WERI-Rb-1 (cell line): Measurements from ENCODE around the gene DNAI2.
A peak's percentile ranks its signal among the peaks of the same experiment; 100 is the strongest.

Experiments used
- DNase-seq: peaks from one replicate; pipeline ENCODE4 v3.0.0-alpha.2; 2020
- H3K27ac ChIP-seq: fragments of 250-450 bp; sonication (Bioruptor Pico); 2 replicates; pipeline ENCODE4 v1.5.1; 2020; ENCODE audit warnings: mild to moderate bottlenecking, moderate library complexity
- H3K27me3 ChIP-seq: fragments of 250-450 bp; sonication (Bioruptor Pico); 2 replicates; pipeline ENCODE4 v1.5.1; 2021; ENCODE audit warnings: mild to moderate bottlenecking, low read depth, moderate library complexity; ENCODE audit not compliant: insufficient read depth, severe bottlenecking
- H3K36me3 ChIP-seq: fragments of 250-450 bp; sonication (Bioruptor Pico); 2 replicates; pipeline ENCODE4 v1.5.1; 2020; ENCODE audit warnings: mild to moderate bottlenecking, moderate library complexity
- H3K4me3 ChIP-seq: 2 replicates; pipeline ENCODE4 v1.5.1; 2011; ENCODE audit warnings: low read depth, mild to moderate bottlenecking, control low read depth, low read length
- H3K9me3 ChIP-seq: fragments of 250-450 bp; sonication (Bioruptor Pico); 2 replicates; pipeline ENCODE4 v1.5.1; 2021; ENCODE audit warnings: mild to moderate bottlenecking, moderate library complexity; ENCODE audit not compliant: severe bottlenecking
- TF ChIP-seq, protein P1 (sequence below): IDR thresholded peaks from 2 replicates; pipeline ENCODE4 v1.5.1; 2011; ENCODE audit warnings: low read depth, mild to moderate bottlenecking, control low read depth, inconsistent platforms, low read length

The DNAI2 gene

DNA sequence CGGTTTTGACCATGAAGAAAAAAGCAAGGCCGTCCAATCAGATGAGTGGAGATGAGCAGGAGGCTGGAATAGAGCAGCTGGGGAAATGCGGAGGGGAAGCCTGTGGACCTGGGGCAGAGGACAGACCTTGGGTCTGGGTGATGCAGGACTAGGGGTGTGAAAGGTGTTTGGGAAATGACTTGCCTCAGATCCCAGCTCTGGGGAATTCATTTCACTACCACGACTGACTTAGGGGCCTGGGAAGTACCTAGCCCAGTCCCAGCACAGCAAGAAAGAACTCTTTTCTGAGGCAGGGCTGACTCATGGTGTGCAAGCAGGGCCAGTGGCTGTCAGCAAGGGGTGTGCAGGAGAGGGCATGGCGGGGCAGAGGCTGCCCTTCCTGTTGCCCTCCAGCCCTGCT lies 14.8 kb downstream of the DNAI2 start:
- no peaks in the 10 kb centered on the region for H3K36me3 ChIP-seq
- peaks cover 4% of the 10 kb centered on the region for H3K9me3 ChIP-seq
- TF ChIP-seq, protein P1, sequence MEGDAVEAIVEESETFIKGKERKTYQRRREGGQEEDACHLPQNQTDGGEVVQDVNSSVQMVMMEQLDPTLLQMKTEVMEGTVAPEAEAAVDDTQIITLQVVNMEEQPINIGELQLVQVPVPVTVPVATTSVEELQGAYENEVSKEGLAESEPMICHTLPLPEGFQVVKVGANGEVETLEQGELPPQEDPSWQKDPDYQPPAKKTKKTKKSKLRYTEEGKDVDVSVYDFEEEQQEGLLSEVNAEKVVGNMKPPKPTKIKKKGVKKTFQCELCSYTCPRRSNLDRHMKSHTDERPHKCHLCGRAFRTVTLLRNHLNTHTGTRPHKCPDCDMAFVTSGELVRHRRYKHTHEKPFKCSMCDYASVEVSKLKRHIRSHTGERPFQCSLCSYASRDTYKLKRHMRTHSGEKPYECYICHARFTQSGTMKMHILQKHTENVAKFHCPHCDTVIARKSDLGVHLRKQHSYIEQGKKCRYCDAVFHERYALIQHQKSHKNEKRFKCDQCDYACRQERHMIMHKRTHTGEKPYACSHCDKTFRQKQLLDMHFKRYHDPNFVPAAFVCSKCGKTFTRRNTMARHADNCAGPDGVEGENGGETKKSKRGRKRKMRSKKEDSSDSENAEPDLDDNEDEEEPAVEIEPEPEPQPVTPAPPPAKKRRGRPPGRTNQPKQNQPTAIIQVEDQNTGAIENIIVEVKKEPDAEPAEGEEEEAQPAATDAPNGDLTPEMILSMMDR, result no peak
- H3K27ac ChIP-seq, result no peak overlapping the region
- H3K27me3 ChIP-seq, result no peaks in the 10 kb centered on the region
- H3K4me3 ChIP-seq, result no peak overlapping the region
- no peak for DNase-seq

DNA sequence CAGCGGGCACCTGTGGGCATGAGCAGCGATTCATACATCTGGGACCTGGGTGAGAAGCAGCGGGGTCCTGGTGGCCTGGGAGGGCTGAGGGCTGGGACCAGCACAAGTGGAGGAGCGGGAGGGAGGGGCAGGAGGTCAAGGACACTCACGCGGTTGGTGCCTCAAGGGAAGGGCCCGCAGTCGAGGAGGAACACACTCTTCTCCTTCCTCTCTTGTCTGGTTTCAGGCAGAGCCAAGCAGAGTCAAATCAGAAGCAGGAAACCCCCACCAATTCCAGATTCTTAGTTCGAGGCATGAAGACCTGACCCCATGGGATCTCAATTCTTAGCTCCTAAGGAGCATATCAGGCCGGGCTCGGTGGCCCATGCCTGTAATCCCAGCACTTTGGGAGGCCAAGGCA lies 15.7 kb downstream of the DNAI2 start:
- Histone ChIP-seq H3K36me3 (no peaks in the 10 kb centered on the region), H3K27ac (no peak overlapping the region), H3K27me3 (no peaks in the 10 kb centered on the region), H3K9me3 (peaks cover 5% of the 10 kb centered on the region), H3K4me3 (no peak overlapping the region)
- DNase-seq, result no peak
- TF ChIP-seq, protein P1, result no peak

DNA sequence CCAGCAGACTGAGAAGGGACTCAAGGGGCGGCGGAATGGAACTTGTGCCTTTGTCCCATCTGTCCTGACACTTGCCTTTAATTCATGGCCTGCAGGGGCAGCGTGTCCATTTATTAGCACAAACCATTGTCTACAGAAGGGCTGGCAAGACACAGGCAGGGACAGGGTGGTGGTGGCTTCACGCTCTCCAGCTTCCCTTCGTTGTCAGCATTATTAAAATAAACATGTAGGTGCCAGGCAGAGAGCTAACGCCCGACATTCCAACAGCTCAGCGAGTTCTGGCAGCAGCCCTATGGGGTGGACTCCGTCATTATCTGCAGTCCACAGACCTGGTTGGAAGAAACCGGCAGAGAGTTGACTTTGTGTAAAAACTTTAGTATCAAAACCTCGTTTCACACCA lies 16.3 kb downstream of the DNAI2 start:
- Histone ChIP-seq H3K4me3 (no peak overlapping the region), H3K27me3 (no peaks in the 10 kb centered on the region), H3K27ac (no peak overlapping the region), H3K36me3 (no peaks in the 10 kb centered on the region), H3K9me3 (peaks cover 5% of the 10 kb centered on the region)
- TF ChIP-seq, protein P1, result peak; percentile 55
- DNase-seq, result peak; percentile 61

DNA sequence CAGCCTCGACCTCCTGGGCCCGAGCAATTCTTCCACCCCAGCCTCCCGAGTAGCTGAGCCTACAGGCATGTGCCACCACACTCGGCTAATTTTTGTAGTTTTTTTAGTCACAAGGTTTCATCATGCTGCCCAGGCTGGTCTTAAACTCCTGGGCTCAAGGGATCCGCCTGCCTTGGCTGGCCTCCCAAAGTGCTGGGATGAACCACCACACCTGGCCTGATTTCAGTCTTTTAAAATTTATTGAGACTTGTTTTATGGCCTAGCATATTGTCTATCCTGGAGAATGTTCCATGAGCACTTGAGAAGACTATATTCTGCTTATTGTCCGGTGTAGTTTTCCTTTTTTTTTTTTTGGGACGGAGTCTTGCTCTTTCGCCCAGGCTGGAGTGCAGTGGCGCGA lies 18.5 kb downstream of the DNAI2 start:
- H3K27ac ChIP-seq, result peak overlapping the region; percentile 18; the same call in 1 of the 2 replicates
- TF ChIP-seq, protein P1, result no peak
- H3K27me3 ChIP-seq, result no peaks in the 10 kb centered on the region
- no peak for DNase-seq
- H3K9me3 ChIP-seq, result peaks cover 5% of the 10 kb centered on the region
- H3K4me3 ChIP-seq, result no peak overlapping the region
- H3K36me3 ChIP-seq, result no peaks in the 10 kb centered on the region

DNA sequence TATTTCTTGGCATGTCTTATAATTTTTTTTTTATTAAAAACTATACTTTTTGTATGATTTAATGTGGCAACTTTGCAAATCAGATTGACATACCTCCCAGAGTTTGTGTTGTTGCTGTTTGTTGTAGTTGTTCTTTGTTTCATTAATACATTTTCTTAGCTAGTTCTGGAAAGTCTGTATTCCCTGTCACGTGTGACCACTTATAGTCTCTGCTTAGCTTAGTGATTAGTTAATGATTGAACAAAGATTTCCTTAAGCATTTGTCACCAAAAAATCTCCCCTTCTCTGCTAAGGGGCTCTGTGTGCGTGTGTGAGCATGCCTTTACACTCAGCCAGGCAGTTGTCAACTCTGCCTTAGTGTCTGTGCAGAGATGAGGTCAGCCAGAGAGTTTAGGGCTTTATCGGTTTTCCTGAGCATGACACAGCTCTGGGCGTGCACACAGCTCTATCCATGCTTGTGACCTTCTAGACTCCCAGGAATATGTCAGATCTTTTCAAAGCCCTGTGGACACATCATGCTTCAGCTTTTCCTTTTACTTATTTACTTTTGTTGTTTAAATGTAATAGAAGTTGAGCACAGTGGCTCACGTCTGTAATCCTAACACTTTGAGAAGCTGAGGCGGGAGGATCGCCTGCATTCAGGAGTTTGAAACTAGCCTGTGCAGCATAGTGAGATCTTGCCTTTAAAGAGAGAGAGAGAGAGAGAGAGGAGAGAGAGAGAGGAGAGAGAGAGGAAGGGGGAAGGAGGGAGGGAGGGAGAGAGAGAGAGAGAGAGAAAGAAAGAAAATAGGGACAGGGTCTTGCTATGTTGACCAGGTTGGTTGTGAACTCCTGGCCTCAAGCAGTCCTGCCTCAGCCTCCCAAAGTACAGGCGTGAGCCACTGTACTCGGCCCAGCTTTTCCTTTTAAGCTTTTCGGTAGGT lies 21.9 kb downstream of the DNAI2 start:
- no peak for DNase-seq
- peaks cover 5% of the 10 kb centered on the region for H3K9me3 ChIP-seq
- no peak overlapping the region for H3K4me3 ChIP-seq
- peak overlapping the region; percentile 33 for H3K27ac ChIP-seq
- TF ChIP-seq, protein P1, result no peak
- no peaks in the 10 kb centered on the region for H3K27me3 ChIP-seq
- no peaks in the 10 kb centered on the region for H3K36me3 ChIP-seq
